Endodermal cell (in vitro differentiated cells): ENCODE measurements around the gene KRTAP9-1. TPM values are rescaled to one million over a fixed set of nuclear protein-coding genes. Genes with fewer than 3 reads are reported as not detected.

Source experiments
- DNase-seq: peaks from one replicate; pipeline ENCODE4 v3.0.0-alpha.2; 2017
- H3K27ac ChIP-seq: 2 replicates; pipeline ENCODE4 v1.5.1; 2013; ENCODE audit warnings: mild to moderate bottlenecking, low read depth, low read length, moderate library complexity
- H3K27me3 ChIP-seq: 2 replicates; pipeline ENCODE4 v1.6.1; 2013; ENCODE audit warnings: mild to moderate bottlenecking, low read length, moderate library complexity; ENCODE audit not compliant: insufficient read depth, control insufficient read depth, poor library complexity, severe bottlenecking
- H3K36me3 ChIP-seq: 2 replicates; pipeline ENCODE4 v1.7.0; 2013; ENCODE audit warnings: mild to moderate bottlenecking, low read length, moderate library complexity; ENCODE audit not compliant: control insufficient read depth, insufficient read depth
- H3K4me1 ChIP-seq: one replicate; pipeline ENCODE4 v1.7.0; 2013; ENCODE audit warnings: low read length; ENCODE audit not compliant: control insufficient read depth, insufficient read depth
- H3K4me3 ChIP-seq: 2 replicates; pipeline ENCODE4 v1.5.1; 2013; ENCODE audit warnings: mild to moderate bottlenecking, low read length, moderate library complexity
- H3K9ac ChIP-seq: 2 replicates; pipeline ENCODE4 v1.6.1; 2013; ENCODE audit warnings: mild to moderate bottlenecking, low read length, moderate library complexity; ENCODE audit not compliant: poor library complexity, severe bottlenecking; ENCODE audit errors: extremely low read depth
- H3K9me3 ChIP-seq: 2 replicates; pipeline ENCODE4 v1.6.1; 2013; ENCODE audit warnings: mild to moderate bottlenecking, low read length, moderate library complexity; ENCODE audit not compliant: control insufficient read depth
- H3K27ac Mint-ChIP-seq: 2 replicates; pipeline ENCODE4 v1.8.0; 2020; ENCODE audit warnings: mixed read lengths
- H3K27me3 Mint-ChIP-seq: 2 replicates; pipeline ENCODE4 v1.8.0; 2021; ENCODE audit warnings: mild to moderate bottlenecking, mixed read lengths; ENCODE audit not compliant: insufficient read depth
- H3K36me3 Mint-ChIP-seq: 2 replicates; pipeline ENCODE4 v1.8.0; 2020; ENCODE audit warnings: low read depth, mixed read lengths
- H3K4me1 Mint-ChIP-seq: 2 replicates; pipeline ENCODE4 v1.8.0; 2020; ENCODE audit warnings: mixed read lengths
- H3K4me3 Mint-ChIP-seq: 2 replicates; pipeline ENCODE4 v1.8.0; 2020; ENCODE audit warnings: mild to moderate bottlenecking, moderate library complexity, mixed read lengths
- H3K9me3 Mint-ChIP-seq: 2 replicates; pipeline ENCODE4 v1.8.0; 2020; ENCODE audit warnings: mild to moderate bottlenecking, mixed read lengths
- WGBS, 2 experiments: methylation state at CpG; one replicate each; pipeline versions ENCODE4 v1.1.5 to v1.1.7; 2013; ENCODE audit warnings: missing lambda C conversion rate in 2 of 2, mixed read lengths in 1 of 2; ENCODE audit not compliant: insufficient coverage in 1 of 2, insufficient read length in 1 of 2; 5-methylcytosine and 5-hydroxymethylcytosine counted together
- total RNA-seq, 2 donors: library from RNA; stranded (reverse); fragmentation: NEBNext Ultra II Directional in 1 of 2; extraction: Animal tissue kit (Norgen Biotek cat#: 25700) in 1 of 2; gene quantifications; 2 replicates in 1 of 2; 3 replicates in 1 of 2; pipeline ENCODE4 v1.2.1, GENCODE V29; 2021
- TF ChIP-seq, protein P1 (sequence below): fragments of 200-600 bp; sonication (generic); conservative IDR thresholded peaks from 2 replicates; pipeline ENCODE4 v1.5.0; 2021; ENCODE audit warnings: antibody characterized with exemption, mild to moderate bottlenecking

KRTAP9-1 gene
- total RNA-seq, 2 donors from 2014 or later, result not detected

DNA sequence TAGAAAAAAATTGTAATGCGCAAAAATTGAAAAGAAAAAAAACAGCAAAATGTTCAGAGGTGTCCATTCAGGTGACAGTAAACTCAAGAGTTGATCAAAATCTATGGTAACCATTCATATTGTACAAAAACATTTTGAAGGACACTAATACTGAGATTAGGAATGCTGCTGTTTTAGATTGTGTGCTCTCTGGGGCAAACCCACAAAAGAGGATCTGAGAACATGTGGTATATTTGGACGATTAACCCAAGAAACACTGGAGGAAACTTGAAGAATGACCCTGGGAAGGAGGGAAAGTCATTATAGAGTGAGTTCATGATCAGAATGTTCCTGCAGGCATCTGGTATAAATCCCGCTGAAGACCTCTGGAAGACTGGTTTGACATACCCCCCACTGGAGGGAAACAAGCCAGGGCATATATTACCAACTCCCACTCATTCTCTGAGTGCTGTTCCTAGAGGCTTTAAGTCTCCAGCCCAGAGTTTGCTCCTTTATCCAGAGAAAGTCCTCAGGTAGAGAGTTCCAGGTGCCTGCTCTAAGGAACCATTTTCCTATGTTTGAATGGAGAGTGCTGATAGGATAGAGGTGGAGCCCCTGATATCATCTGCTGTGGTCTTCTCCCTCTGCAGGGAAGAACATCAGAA, 12.8 kb upstream of the KRTAP9-1 start:
- WGBS, 2 experiments, result 81 to 92% methylated on average over 2 to 3 of the region's 3 CpGs
- Histone ChIP-seq H3K27ac (no peak overlapping the region), H3K9ac (no peak overlapping the region), H3K27me3 (no peaks in the 10 kb centered on the region), H3K36me3 (no peaks in the 10 kb centered on the region), H3K4me1 (no peaks in the 10 kb centered on the region), H3K9me3 (no peaks in the 10 kb centered on the region), H3K4me3 (no peak overlapping the region)
- H3K4me3 Mint-ChIP-seq, result no peak overlapping the region
- no peak for DNase-seq
- no peak overlapping the region for H3K27ac Mint-ChIP-seq
- TF ChIP-seq, protein P1, sequence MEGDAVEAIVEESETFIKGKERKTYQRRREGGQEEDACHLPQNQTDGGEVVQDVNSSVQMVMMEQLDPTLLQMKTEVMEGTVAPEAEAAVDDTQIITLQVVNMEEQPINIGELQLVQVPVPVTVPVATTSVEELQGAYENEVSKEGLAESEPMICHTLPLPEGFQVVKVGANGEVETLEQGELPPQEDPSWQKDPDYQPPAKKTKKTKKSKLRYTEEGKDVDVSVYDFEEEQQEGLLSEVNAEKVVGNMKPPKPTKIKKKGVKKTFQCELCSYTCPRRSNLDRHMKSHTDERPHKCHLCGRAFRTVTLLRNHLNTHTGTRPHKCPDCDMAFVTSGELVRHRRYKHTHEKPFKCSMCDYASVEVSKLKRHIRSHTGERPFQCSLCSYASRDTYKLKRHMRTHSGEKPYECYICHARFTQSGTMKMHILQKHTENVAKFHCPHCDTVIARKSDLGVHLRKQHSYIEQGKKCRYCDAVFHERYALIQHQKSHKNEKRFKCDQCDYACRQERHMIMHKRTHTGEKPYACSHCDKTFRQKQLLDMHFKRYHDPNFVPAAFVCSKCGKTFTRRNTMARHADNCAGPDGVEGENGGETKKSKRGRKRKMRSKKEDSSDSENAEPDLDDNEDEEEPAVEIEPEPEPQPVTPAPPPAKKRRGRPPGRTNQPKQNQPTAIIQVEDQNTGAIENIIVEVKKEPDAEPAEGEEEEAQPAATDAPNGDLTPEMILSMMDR, result no peak
- no peaks in the 10 kb centered on the region for H3K9me3 Mint-ChIP-seq
- no peaks in the 10 kb centered on the region for H3K36me3 Mint-ChIP-seq
- peaks cover 3% of the 10 kb centered on the region for H3K27me3 Mint-ChIP-seq
- no peaks in the 10 kb centered on the region for H3K4me1 Mint-ChIP-seq

DNA sequence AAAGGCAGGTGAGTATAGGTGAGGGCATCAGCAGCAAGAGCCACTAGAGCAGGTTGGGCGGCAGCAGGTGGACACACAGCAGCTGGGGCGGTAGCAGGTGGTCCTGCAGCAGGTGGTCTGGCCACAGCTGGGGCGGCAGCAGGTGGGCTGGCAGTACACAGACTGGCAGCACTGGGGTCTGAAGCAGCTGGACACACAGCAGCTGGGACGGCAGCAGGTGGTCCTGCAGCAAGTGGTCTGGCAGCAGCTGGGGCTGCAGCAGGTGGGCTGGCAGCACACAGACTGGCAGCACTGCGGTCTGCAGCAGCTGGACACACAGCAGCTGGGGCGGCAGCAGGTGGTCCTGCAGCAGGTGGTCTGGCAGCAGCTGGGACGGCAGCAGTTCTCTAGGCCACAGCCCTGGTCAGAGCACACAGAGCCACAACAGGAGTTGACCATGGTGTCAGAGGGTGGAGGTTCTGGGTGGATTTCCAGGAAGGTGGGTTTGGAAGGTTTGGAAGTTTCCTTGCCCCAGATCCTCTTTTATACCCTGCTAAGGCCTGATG, 11.9 kb upstream of the KRTAP9-1 start, which contains the start of gene KRTAP4-2:
KRTAP4-2 (minus strand) TSS at position 495 of the 545 bp plus-strand sequence; CDS start at position 438, 57 bp downstream.
- H3K27ac Mint-ChIP-seq, result no peak within 1 kb of the TSS
- peaks cover 1% of the 10 kb centered on the region for H3K4me1 Mint-ChIP-seq
- H3K27ac ChIP-seq, result no peak within 1 kb of the TSS
- WGBS, 2 experiments, result 94 to 100% methylated on average over 2 to 6 of the region's 7 CpGs
- no peaks in the 10 kb centered on the region for H3K36me3 ChIP-seq
- no peaks in the 10 kb centered on the region for H3K27me3 ChIP-seq
- no peaks in the 10 kb centered on the region for H3K36me3 Mint-ChIP-seq
- TF ChIP-seq, protein P1, result no peak
- H3K4me1 ChIP-seq, result no peaks in the 10 kb centered on the region
- H3K9me3 ChIP-seq, result no peaks in the 10 kb centered on the region
- H3K4me3 Mint-ChIP-seq, result no peak within 1 kb of the TSS
- H3K27me3 Mint-ChIP-seq, result peaks cover 3% of the 10 kb centered on the region
- no peaks in the 10 kb centered on the region for H3K9me3 Mint-ChIP-seq
- H3K4me3 ChIP-seq, result no peak within 1 kb of the TSS
- no peak for DNase-seq
- no peak within 1 kb of the TSS for H3K9ac ChIP-seq

DNA sequence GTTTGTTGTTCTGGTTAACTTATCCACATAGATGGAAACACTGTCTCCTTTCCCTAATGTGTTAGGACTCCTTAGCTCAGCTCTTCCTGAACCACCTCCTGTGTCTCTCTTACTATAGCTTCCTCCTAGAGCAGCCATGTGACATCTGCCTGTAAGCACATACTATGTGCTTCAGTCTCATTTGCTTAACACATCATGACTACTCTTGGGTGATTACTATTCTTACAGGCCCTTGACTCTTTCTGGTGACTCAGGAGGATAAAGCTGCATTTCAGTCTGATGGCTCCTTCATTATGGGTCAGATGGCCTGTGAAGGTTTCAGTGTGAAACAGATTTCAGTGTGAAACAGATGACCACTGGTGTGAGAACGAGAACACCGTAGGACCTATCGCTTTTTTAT, 11.3 kb upstream of the KRTAP9-1 start:
- H3K9ac ChIP-seq, result no peak overlapping the region
- no peaks in the 10 kb centered on the region for H3K9me3 ChIP-seq
- H3K27ac ChIP-seq, result no peak overlapping the region
- Mint-ChIP-seq H3K27ac (no peak overlapping the region), H3K9me3 (no peaks in the 10 kb centered on the region), H3K4me1 (peaks cover 1% of the 10 kb centered on the region), H3K36me3 (no peaks in the 10 kb centered on the region), H3K27me3 (peaks cover 2% of the 10 kb centered on the region), H3K4me3 (no peak overlapping the region)
- no peaks in the 10 kb centered on the region for H3K27me3 ChIP-seq
- no peak for DNase-seq
- no peaks in the 10 kb centered on the region for H3K4me1 ChIP-seq
- TF ChIP-seq, protein P1, result no peak
- WGBS, 2 experiments, result 91 to 97% methylated on average over 3 of the region's 3 CpGs
- no peaks in the 10 kb centered on the region for H3K36me3 ChIP-seq
- H3K4me3 ChIP-seq, result no peak overlapping the region
